Activated CD8-positive, alpha-beta memory T cell treated with anti-CD3 and anti-CD28 coated beads, Interleukin-2, amount 50 U/mL, for 4 hours (primary cell): ENCODE measurements around the gene TTC13.

ENCODE experiments used
- DNase-seq: peaks from one replicate; pipeline ENCODE4 v3.0.0-alpha.2; 2020

The TTC13 gene

GRCh38 chr1:230940848-230941247 lies 37.8 kb downstream of the TTC13 start:
- DNase-seq = no peak

- DNase-seq = no peak
Observed at GRCh38 chr1:230939806-230940489, 38.7 kb downstream of the TTC13 start.

GRCh38 chr1:230938924-230939368 lies 39.7 kb downstream of the TTC13 start:
- DNase-seq = no peak

- no peak for DNase-seq
Observed at GRCh38 chr1:230937371-230937770, 41.3 kb downstream of the TTC13 start.

GRCh38 chr1:230936475-230936874 lies 42.2 kb downstream of the TTC13 start:
- no peak for DNase-seq

GRCh38 chr1:230935852-230936251 lies 42.8 kb downstream of the TTC13 start:
- no peak for DNase-seq

- DNase-seq = no peak
Observed at GRCh38 chr1:230930986-230931385, 47.7 kb downstream of the TTC13 start.

GRCh38 chr1:230926182-230926581 lies 52.5 kb downstream of the TTC13 start:
- no peak for DNase-seq

GRCh38 chr1:230925608-230926007 lies 53.1 kb downstream of the TTC13 start:
- no peak for DNase-seq

- no peak for DNase-seq
Observed at GRCh38 chr1:230923176-230923575, 55.5 kb downstream of the TTC13 start.

GRCh38 chr1:230922620-230923019 lies 56.0 kb downstream of the TTC13 start:
- no peak for DNase-seq

- DNase-seq = no peak
Observed at GRCh38 chr1:230919207-230919606, 59.5 kb downstream of the TTC13 start.

GRCh38 chr1:230917284-230918135 lies 61.2 kb downstream of the TTC13 start:
- DNase-seq = peak; percentile 75

GRCh38 chr1:230916587-230917283 lies 61.9 kb downstream of the TTC13 start:
- no peak for DNase-seq

GRCh38 chr1:230915078-230915477 lies 63.6 kb downstream of the TTC13 start:
- DNase-seq = no peak

GRCh38 chr1:230913496-230913895 lies 65.2 kb downstream of the TTC13 start:
- no peak for DNase-seq

GRCh38 chr1:230910755-230911117 lies 67.9 kb downstream of the TTC13 start:
- DNase-seq = no peak

- DNase-seq = no peak
Observed at GRCh38 chr1:230909974-230910754, 68.5 kb downstream of the TTC13 start.

GRCh38 chr1:230907472-230908205 lies 71.0 kb downstream of the TTC13 start:
- no peak for DNase-seq

- DNase-seq = no peak
Observed at GRCh38 chr1:230906226-230906625, 72.4 kb downstream of the TTC13 start.

- no peak for DNase-seq
Observed at GRCh38 chr1:230905733-230906132, 72.9 kb downstream of the TTC13 start.

- DNase-seq = no peak
Observed at GRCh38 chr1:230902349-230902923, 76.2 kb downstream of the TTC13 start.
